HepG2 (cell line): ENCODE measurements around the gene ENTPD2. TPM values are rescaled to one million over a fixed set of nuclear protein-coding genes. Genes with fewer than 3 reads are reported as not detected.
A peak's percentile ranks its signal among the peaks of the same experiment; 100 is the strongest.

Experiments used
- DMTF1 ChIP-seq: sonication (generic); formaldehyde crosslinking; IDR thresholded peaks from 2 replicates; pipeline ENCODE4 v1.4.0; 2020; ENCODE audit warnings: mild to moderate bottlenecking, missing genetic modification reagents
- GFI1 ChIP-seq: sonication (generic); formaldehyde crosslinking; IDR thresholded peaks from 2 replicates; pipeline ENCODE4 v1.5.0; 2020; ENCODE audit warnings: missing genetic modification reagents, mild to moderate bottlenecking, borderline replicate concordance
- MEIS2 ChIP-seq: sonication (generic); formaldehyde crosslinking; IDR thresholded peaks from 2 replicates; pipeline ENCODE4 v1.9.0; 2021; ENCODE audit warnings: mild to moderate bottlenecking, missing genetic modification reagents
- RERE ChIP-seq: IDR thresholded peaks from 2 replicates; pipeline ENCODE4 v1.6.1; 2016; ENCODE audit warnings: low read depth, missing genetic modification reagents, missing compliant biosample characterization
- ZBTB8A ChIP-seq: sonication (generic); formaldehyde crosslinking; IDR thresholded peaks from 2 replicates; pipeline ENCODE4 v1.4.0; 2020; ENCODE audit warnings: mild to moderate bottlenecking, low read depth, missing genetic modification reagents, borderline replicate concordance
- ZFY ChIP-seq: sonication (generic); formaldehyde crosslinking; IDR thresholded peaks from 2 replicates; pipeline ENCODE4 v1.4.0; 2020; ENCODE audit warnings: missing genetic modification reagents
- ZIK1 ChIP-seq: sonication (generic); formaldehyde crosslinking; IDR thresholded peaks from 2 replicates; pipeline ENCODE4 v1.5.0; 2020; ENCODE audit warnings: mild to moderate bottlenecking, low read depth, missing genetic modification reagents, borderline replicate concordance
- ZNF784 ChIP-seq: sonication (generic); formaldehyde crosslinking; IDR thresholded peaks from 2 replicates; pipeline ENCODE4 v1.5.1; 2020; ENCODE audit warnings: missing genetic modification reagents, mild to moderate bottlenecking, borderline replicate concordance
- polyA plus RNA-seq, 8 experiments: library from polyadenylated mRNA; depleted of rRNA in 3 of 8; stranded (reverse) in 7 of 8; unstranded in 1 of 8; fragments of >200 nt; fragmentation: Illumina TruSeq in 4 of 8; extraction: Trizol in 4 of 8; gene quantifications; 2 replicates each; pipeline versions ENCODE4 v1.2.1 to v1.2.3, GENCODE V29; 2011 to 2016; ENCODE audit warnings: low read depth in 4 of 8, missing spikeins in 1 of 8, mixed read lengths in 1 of 8; ENCODE audit not compliant: insufficient read depth in 1 of 8
- total RNA-seq, 5 experiments: library from RNA; depleted of rRNA; stranded (reverse); fragments of >200 nt; fragmentation: Illumina TruSeq; extraction: Trizol; gene quantifications; 2 replicates each; pipeline ENCODE4 v1.2.3, GENCODE V29; 2016; ENCODE audit warnings: low read depth in 1 of 5
- TF ChIP-seq, protein P1 (sequence below): sonication (generic); formaldehyde crosslinking; IDR thresholded peaks from 2 replicates; pipeline ENCODE4 v1.4.0; 2020; ENCODE audit warnings: missing genetic modification reagents, borderline replicate concordance
- TF ChIP-seq, protein P2 (sequence below): sonication (generic); formaldehyde crosslinking; IDR thresholded peaks from 2 replicates; pipeline ENCODE4 v1.4.0; 2020; ENCODE audit warnings: missing genetic modification reagents
- TF ChIP-seq, protein P3 (sequence below): sonication (generic); formaldehyde crosslinking; IDR thresholded peaks from 2 replicates; pipeline ENCODE4 v1.5.0; 2020; ENCODE audit warnings: missing genetic modification reagents, mild to moderate bottlenecking, borderline replicate concordance

The ENTPD2 gene
- total and polyA plus RNA-seq, 2 of the 13 experiments (the other 11 are each of a cell fraction or from before 2014, with no cell fraction given): 0.95 to 3.2 TPM

DNA sequence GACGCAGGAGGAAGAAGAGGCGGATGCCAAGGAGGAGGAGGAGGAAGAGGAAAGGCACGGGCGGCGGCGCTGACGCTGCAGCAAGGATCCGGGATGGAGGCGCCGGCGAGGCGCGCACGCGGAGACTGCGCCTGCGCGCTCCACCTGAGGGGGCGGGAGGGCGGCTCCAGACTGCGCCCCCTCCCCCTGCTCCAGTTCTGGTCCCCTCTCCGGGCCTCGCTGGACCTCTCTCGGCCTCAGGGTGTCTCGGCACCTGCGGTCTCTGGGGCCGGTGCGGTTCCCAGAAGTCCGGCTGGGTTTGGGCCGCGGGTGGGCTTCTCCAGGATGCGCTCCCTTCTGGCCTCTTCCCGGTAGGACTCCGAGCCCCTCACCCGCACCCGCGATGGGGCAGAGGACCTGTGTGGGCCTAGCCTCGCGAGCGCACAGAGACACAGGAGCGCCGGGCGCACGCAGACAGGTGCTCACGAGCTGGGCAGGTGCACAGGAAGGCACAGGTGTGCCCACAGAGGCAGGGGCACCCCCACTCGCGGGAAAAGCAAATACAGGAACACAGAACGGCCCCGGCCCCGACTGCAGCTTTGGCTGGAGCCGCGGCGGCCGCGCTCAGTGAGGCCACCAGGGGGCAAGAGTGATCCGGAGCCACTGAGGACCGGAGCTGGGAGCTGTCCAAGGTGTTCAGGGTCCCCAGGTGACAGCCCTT, 7.6 kb downstream of the ENTPD2 start, which contains the start of gene NPDC1 (continued):
- TF ChIP-seq MEIS2 (CRISPR knock-in tag): peak; percentile 81
- TF ChIP-seq, protein P1, sequence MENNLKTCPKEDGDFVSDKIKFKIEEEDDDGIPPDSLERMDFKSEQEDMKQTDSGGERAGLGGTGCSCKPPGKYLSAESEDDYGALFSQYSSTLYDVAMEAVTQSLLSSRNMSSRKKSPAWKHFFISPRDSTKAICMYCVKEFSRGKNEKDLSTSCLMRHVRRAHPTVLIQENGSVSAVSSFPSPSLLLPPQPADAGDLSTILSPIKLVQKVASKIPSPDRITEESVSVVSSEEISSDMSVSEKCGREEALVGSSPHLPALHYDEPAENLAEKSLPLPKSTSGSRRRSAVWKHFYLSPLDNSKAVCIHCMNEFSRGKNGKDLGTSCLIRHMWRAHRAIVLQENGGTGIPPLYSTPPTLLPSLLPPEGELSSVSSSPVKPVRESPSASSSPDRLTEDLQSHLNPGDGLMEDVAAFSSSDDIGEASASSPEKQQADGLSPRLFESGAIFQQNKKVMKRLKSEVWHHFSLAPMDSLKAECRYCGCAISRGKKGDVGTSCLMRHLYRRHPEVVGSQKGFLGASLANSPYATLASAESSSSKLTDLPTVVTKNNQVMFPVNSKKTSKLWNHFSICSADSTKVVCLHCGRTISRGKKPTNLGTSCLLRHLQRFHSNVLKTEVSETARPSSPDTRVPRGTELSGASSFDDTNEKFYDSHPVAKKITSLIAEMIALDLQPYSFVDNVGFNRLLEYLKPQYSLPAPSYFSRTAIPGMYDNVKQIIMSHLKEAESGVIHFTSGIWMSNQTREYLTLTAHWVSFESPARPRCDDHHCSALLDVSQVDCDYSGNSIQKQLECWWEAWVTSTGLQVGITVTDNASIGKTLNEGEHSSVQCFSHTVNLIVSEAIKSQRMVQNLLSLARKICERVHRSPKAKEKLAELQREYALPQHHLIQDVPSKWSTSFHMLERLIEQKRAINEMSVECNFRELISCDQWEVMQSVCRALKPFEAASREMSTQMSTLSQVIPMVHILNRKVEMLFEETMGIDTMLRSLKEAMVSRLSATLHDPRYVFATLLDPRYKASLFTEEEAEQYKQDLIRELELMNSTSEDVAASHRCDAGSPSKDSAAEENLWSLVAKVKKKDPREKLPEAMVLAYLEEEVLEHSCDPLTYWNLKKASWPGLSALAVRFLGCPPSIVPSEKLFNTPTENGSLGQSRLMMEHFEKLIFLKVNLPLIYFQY (CRISPR knock-in tag): peak; percentile 55; the same call in 1 of the 2 replicates
- no peak for TF ChIP-seq ZBTB8A (CRISPR knock-in tag)
- TF ChIP-seq ZNF784 (CRISPR knock-in tag): peak; percentile 21; the same call in 1 of the 2 replicates
- peak; percentile 76; the same call in 1 of the 2 replicates for TF ChIP-seq ZIK1 (CRISPR knock-in tag)
- TF ChIP-seq ZFY (CRISPR knock-in tag): no peak; the same call in 1 of the 2 replicates
- no peak for TF ChIP-seq DMTF1 (CRISPR knock-in tag)
- peak; percentile 19 for TF ChIP-seq GFI1 (CRISPR knock-in tag)
- TF ChIP-seq, protein P2, sequence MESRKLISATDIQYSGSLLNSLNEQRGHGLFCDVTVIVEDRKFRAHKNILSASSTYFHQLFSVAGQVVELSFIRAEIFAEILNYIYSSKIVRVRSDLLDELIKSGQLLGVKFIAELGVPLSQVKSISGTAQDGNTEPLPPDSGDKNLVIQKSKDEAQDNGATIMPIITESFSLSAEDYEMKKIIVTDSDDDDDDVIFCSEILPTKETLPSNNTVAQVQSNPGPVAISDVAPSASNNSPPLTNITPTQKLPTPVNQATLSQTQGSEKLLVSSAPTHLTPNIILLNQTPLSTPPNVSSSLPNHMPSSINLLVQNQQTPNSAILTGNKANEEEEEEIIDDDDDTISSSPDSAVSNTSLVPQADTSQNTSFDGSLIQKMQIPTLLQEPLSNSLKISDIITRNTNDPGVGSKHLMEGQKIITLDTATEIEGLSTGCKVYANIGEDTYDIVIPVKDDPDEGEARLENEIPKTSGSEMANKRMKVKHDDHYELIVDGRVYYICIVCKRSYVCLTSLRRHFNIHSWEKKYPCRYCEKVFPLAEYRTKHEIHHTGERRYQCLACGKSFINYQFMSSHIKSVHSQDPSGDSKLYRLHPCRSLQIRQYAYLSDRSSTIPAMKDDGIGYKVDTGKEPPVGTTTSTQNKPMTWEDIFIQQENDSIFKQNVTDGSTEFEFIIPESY (CRISPR knock-in tag): peak; percentile 74
- no peak for TF ChIP-seq RERE (CRISPR knock-in tag)
- TF ChIP-seq, protein P3, sequence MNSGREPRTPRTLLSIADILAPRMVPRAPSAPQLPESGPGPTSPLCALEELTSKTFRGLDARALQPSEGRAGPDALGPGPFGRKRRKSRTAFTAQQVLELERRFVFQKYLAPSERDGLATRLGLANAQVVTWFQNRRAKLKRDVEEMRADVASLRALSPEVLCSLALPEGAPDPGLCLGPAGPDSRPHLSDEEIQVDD (CRISPR knock-in tag): 0 out of 2 replicates have a peak, but pooled peaks have one; percentile 49
